IMR-90 (cell line): ENCODE measurements around the gene TNF. TPM values are rescaled to one million over a fixed set of nuclear protein-coding genes. Genes with fewer than 3 reads are reported as not detected.

Experiments
- ATAC-seq: fragments of 200-7000 bp; cut with Tn5 transposase; 2 replicates; pipeline ENCODE4 v1.9.1; 2020; ENCODE audit warnings: low read depth, mild to moderate bottlenecking, moderate library complexity
- BruUV-seq: library from RNA; stranded (reverse); fragments of 400-500 nt; replicated peaks from 2 replicates; lab custom pipeline; 2021; lab: Mats Ljungman, UMichigan
- CTCF ChIA-PET: fragments of 300-600 bp; formaldehyde crosslinking; extraction: SDS; loops from one replicate; lab custom pipeline; 2021; ENCODE audit warnings: antibody characterized with exemption; lab: Yijun Ruan, JAX
- POLR2A ChIA-PET: fragments of 300-600 bp; sonication (Branson Sonifier 250); formaldehyde crosslinking; loops from one replicate; lab custom pipeline; 2022; ENCODE audit warnings: antibody characterized with exemption; ENCODE audit not compliant: unreplicated experiment; lab: Charles Lee
- DNase-seq: peaks from one replicate; pipeline ENCODE4 v3.0.0; 2013
- H2AFZ ChIP-seq: replicated peaks from 2 replicates; pipeline ENCODE3; 2013; ENCODE audit warnings: low read length, mild to moderate bottlenecking; ENCODE audit not compliant: poor library complexity
- H2AK5ac ChIP-seq: 2 replicates; pipeline ENCODE4 v1.6.1; 2013; ENCODE audit warnings: low read depth, low read length, inconsistent platforms
- H2AK9ac ChIP-seq: replicated peaks from 2 replicates; pipeline ENCODE3; 2013; ENCODE audit warnings: mild to moderate bottlenecking, low read depth, low read length, moderate library complexity; ENCODE audit not compliant: poor library complexity
- H2BK120ac ChIP-seq: 2 replicates; pipeline ENCODE4 v1.6.1; 2013; ENCODE audit warnings: low read depth, low read length, inconsistent platforms
- H2BK15ac ChIP-seq: 3 replicates; pipeline ENCODE4 v1.6.1; 2013; ENCODE audit warnings: low read depth, low read length, inconsistent platforms
- H2BK20ac ChIP-seq: 2 replicates; pipeline ENCODE4 v1.6.1; 2013; ENCODE audit warnings: low read depth, mild to moderate bottlenecking, inconsistent platforms, low read length, moderate library complexity
- H2BK5ac ChIP-seq: 2 replicates; pipeline ENCODE4 v1.6.1; 2013; ENCODE audit warnings: mild to moderate bottlenecking, low read depth, low read length, inconsistent platforms; ENCODE audit not compliant: poor library complexity, severe bottlenecking
- H3K14ac ChIP-seq: replicated peaks from 2 replicates; pipeline ENCODE4 v1.6.1; 2013; ENCODE audit warnings: low read depth, low read length, inconsistent platforms
- H3K18ac ChIP-seq: 2 replicates; pipeline ENCODE4 v1.6.1; 2013; ENCODE audit warnings: low read depth, low read length, control low read depth
- H3K23ac ChIP-seq: 2 replicates; pipeline ENCODE4 v1.6.1; 2013; ENCODE audit warnings: low read depth, low read length, inconsistent platforms
- H3K27ac ChIP-seq: 2 replicates; pipeline ENCODE4 v1.5.1; 2013; ENCODE audit warnings: mild to moderate bottlenecking, control low read depth, low read length; ENCODE audit not compliant: insufficient read depth
- H3K27me3 ChIP-seq: 2 replicates; pipeline ENCODE4 v1.6.1; 2013; ENCODE audit warnings: low read length; ENCODE audit not compliant: control insufficient read depth, insufficient read depth
- H3K36me3 ChIP-seq: 2 replicates; pipeline ENCODE4 v1.6.1; 2013; ENCODE audit warnings: low read length, mixed read lengths; ENCODE audit not compliant: control insufficient read depth, insufficient read depth
- H3K4ac ChIP-seq: 2 replicates; pipeline ENCODE4 v1.6.1; 2013; ENCODE audit warnings: low read depth, low read length, inconsistent platforms
- H3K4me1 ChIP-seq: 2 replicates; pipeline ENCODE4 v1.6.1; 2013; ENCODE audit warnings: low read length, mixed read lengths; ENCODE audit not compliant: control insufficient read depth, insufficient read depth
- H3K4me2 ChIP-seq: 2 replicates; pipeline ENCODE4 v1.6.1; 2013; ENCODE audit warnings: low read depth, mild to moderate bottlenecking, control low read depth, low read length, moderate library complexity
- H3K4me3 ChIP-seq: 2 replicates; pipeline ENCODE4 v1.5.1; 2013; ENCODE audit warnings: low read depth, mild to moderate bottlenecking, control low read depth, low read length, moderate library complexity; ENCODE audit not compliant: insufficient read depth
- H3K56ac ChIP-seq: 2 replicates; pipeline ENCODE4 v1.6.1; 2013; ENCODE audit warnings: low read length, inconsistent platforms; ENCODE audit not compliant: insufficient read depth; ENCODE audit errors: extremely low read depth
- H3K79me1 ChIP-seq, 2 experiments: 2 replicates each; pipeline ENCODE4 v1.6.1; 2013; ENCODE audit warnings: low read length in 2 of 2, inconsistent platforms in 1 of 2, low read depth in 1 of 2
- H3K9ac ChIP-seq: 2 replicates; pipeline ENCODE4 v1.6.1; 2013; ENCODE audit warnings: low read depth, low read length, control low read depth
- H3K9me1 ChIP-seq: 2 replicates; pipeline ENCODE4 v1.6.1; 2013; ENCODE audit warnings: low read length, inconsistent platforms; ENCODE audit not compliant: insufficient read depth
- H3K9me3 ChIP-seq: 2 replicates; pipeline ENCODE4 v1.6.1; 2013; ENCODE audit warnings: low read length; ENCODE audit not compliant: control insufficient read depth, insufficient read depth
- H4K20me1 ChIP-seq: 2 replicates; pipeline ENCODE4 v1.6.1; 2013; ENCODE audit warnings: low read length, inconsistent platforms; ENCODE audit not compliant: insufficient read depth
- H4K5ac ChIP-seq: 2 replicates; pipeline ENCODE4 v1.6.1; 2013; ENCODE audit warnings: mild to moderate bottlenecking, low read depth, low read length, control low read depth
- H4K8ac ChIP-seq, 2 experiments: 2 replicates each; pipeline ENCODE4 v1.6.1; 2013; ENCODE audit warnings: low read depth in 2 of 2, low read length in 2 of 2, control low read depth in 1 of 2, inconsistent platforms in 1 of 2
- H4K91ac ChIP-seq: 2 replicates; pipeline ENCODE4 v1.6.1; 2013; ENCODE audit warnings: low read depth, low read length, inconsistent platforms; ENCODE audit not compliant: insufficient read depth
- CEBPB ChIP-seq: IDR thresholded peaks from 2 replicates; pipeline ENCODE4 v1.6.1; 2012; ENCODE audit warnings: low read depth, low read length, improper control_type of control experiment
- MAZ ChIP-seq: IDR thresholded peaks from 2 replicates; pipeline ENCODE4 v1.6.1; 2012; ENCODE audit warnings: low read depth, mild to moderate bottlenecking, low read length, improper control_type of control experiment, moderate library complexity, borderline replicate concordance
- RFX5 ChIP-seq: IDR thresholded peaks from 2 replicates; pipeline ENCODE4 v1.8.0; 2012; ENCODE audit warnings: low read depth, mild to moderate bottlenecking, low read length, moderate library complexity
- WGBS, 2 experiments: methylation state at CpG; one replicate each; pipeline versions ENCODE4 v1.1.5 to v1.1.7; 2013; ENCODE audit warnings: missing lambda C conversion rate in 2 of 2; ENCODE audit not compliant: insufficient read length in 1 of 2; ENCODE audit errors: extremely low coverage in 2 of 2; 5-methylcytosine and 5-hydroxymethylcytosine counted together
- dilution Hi-C: fragments of 300-500 bp; cut with HindIII; formaldehyde crosslinking; loops from one replicate; pipeline ENCODE4 v1.14.3; 2018; ENCODE audit warnings: low sequenced_read_pairs; ENCODE audit not compliant: unreplicated experiment
- in situ Hi-C: fragments of 300-500 bp; cut with MboI; formaldehyde crosslinking; loops from 3 replicates; pipeline ENCODE4 v1.14.3; 2019; ENCODE audit warnings: low sequenced_read_pairs, inconsistent platforms, mixed read lengths
- intact Hi-C: fragments of 100-400 bp; cut with micrococcal nuclease; formaldehyde crosslinking; loops from 2 replicates; pipeline ENCODE4 v1.10.0; 2022
- polyA plus RNA-seq, 3 experiments: library from polyadenylated mRNA; depleted of rRNA; stranded (reverse); fragments of >200 nt; gene quantifications; 2 replicates each; pipeline ENCODE4 v1.2.3, GENCODE V29; 2012; ENCODE audit warnings: low replicate concordance in 1 of 3
- total RNA-seq: library from RNA; depleted of rRNA; stranded (reverse); fragments of >200 nt; gene quantifications from 2 replicates; pipeline ENCODE4 v1.2.3, GENCODE V29; 2012
- TF ChIP-seq, protein P1 (sequence below): fragments of 150-350 bp; IDR thresholded peaks from 2 replicates; pipeline ENCODE4 v1.6.1; 2016; ENCODE audit warnings: low read depth, mild to moderate bottlenecking, low read length, moderate library complexity, borderline replicate concordance

The TNF gene
- total and polyA plus RNA-seq, 2 of the 4 experiments (the other 2 are of a cell fraction) = not detected

DNA sequence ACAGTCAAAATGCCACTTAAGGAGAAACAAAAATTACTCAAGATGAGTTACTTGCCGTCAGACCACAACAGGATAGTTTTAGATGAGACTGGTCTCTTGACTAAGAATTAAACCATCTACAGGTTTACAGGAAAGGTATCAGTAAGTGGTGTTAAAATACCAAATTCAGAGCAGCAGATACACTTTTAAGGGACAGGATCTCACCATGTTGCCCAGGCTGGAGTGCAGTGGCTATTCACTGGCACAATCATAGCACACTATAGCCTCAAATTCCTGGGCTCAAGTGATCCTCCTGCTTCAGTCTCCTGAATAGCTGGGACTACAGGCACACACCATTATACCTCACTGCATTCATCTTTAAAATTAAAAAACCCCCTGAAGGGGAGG lies 41.9 kb upstream of the TNF start:
- DNase-seq (no peak), ATAC-seq (no peak)
- intact Hi-C loops = no loop called here
- H3K27ac ChIP-seq = no peak overlapping the region
- no peak overlapping the region for H2BK120ac ChIP-seq
- H3K27me3 ChIP-seq = no peaks in the 10 kb centered on the region
- WGBS, 2 experiments = no CpG with 5 or more reads among the region's 1 CpG
- no peaks in the 10 kb centered on the region for H3K9me3 ChIP-seq
- in situ Hi-C loops = no loop called here
- dilution Hi-C loops = no loop called here
- TSS peak; percentile 45 for BruUV-seq
- ChIA-PET CTCF (no interaction called here), POLR2A (no interaction called here)
- no peak overlapping the region for H3K56ac ChIP-seq
- H3K79me1 ChIP-seq = peaks cover 39 to 71% of the 10 kb centered on the region in 2 experiments
- no peak overlapping the region for H3K4me2 ChIP-seq
- H3K4me3 ChIP-seq = no peak overlapping the region
- no peak overlapping the region for H2BK20ac ChIP-seq
- H2AK5ac ChIP-seq = no peak overlapping the region
- H2BK5ac ChIP-seq = no peak overlapping the region
- H3K4me1 ChIP-seq = no peaks in the 10 kb centered on the region
- no peak overlapping the region for H3K18ac ChIP-seq
- no peak overlapping the region for H4K8ac ChIP-seq
- no peak overlapping the region for H4K91ac ChIP-seq
- no peak overlapping the region for H4K5ac ChIP-seq
- peaks cover 76% of the 10 kb centered on the region for H3K36me3 ChIP-seq
- no peak overlapping the region for H3K14ac ChIP-seq
- H2AFZ ChIP-seq = no peak overlapping the region
- H4K20me1 ChIP-seq = peaks cover 88% of the 10 kb centered on the region
- H3K23ac ChIP-seq = no peak overlapping the region
- no peak overlapping the region for H2AK9ac ChIP-seq
- H3K9me1 ChIP-seq = 0 out of 2 replicates have a peak, but pooled peaks cover 5% of the 10 kb centered on the region
- H3K4ac ChIP-seq = no peak overlapping the region
- H3K9ac ChIP-seq = no peak overlapping the region
- no peak overlapping the region for H2BK15ac ChIP-seq
- TF ChIP-seq CEBPB = no peak
- no peak for TF ChIP-seq RFX5
- TF ChIP-seq MAZ = no peak
- TF ChIP-seq, protein P1, sequence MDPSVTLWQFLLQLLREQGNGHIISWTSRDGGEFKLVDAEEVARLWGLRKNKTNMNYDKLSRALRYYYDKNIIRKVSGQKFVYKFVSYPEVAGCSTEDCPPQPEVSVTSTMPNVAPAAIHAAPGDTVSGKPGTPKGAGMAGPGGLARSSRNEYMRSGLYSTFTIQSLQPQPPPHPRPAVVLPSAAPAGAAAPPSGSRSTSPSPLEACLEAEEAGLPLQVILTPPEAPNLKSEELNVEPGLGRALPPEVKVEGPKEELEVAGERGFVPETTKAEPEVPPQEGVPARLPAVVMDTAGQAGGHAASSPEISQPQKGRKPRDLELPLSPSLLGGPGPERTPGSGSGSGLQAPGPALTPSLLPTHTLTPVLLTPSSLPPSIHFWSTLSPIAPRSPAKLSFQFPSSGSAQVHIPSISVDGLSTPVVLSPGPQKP = no peak
